ENCODE measurements around the gene GALC.

The GALC gene

DNA sequence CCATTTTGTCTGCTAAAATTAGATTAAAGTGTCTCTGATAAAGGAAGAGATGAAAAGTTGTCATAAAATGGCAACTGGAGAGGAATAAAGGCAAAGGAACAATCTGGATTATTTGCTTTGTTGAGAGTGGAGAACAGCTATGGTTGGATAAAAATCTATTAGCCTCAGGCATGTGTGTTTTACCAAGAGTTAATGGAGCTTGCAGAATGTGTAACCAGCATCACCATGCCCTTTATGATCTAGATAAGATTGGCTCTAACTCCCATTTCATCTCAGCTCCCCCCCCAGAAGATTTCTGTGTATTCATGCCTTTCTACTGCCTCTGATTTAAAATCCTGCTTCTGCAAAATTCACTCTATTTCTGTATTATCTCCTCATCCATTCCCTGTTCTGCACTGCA lies 93.8 kb downstream of the GALC start:
- H3K4me3 ChIP-seq (ENCODE audit: low read length), result no peak overlapping the region
- no peak for DNase-seq (ENCODE audit: low read depth, low spot score)

DNA sequence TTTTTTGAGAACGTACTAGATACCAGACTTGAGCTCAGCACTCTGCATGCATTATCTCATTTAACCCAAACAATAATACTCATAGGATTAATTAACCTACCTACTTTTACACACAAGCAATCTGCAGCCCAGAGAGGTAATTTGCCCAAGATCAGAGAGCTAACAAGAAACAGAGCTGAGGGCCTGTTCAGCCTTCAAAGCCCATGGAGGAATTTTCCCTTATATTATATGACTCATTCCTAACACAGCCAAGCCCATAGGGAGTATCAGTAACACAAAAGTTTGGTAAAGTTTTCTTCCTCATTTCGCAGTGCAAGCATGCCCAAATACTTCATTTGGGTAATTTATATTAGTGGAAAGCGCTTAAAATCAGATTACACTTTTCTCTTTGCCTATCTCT lies 94.7 kb downstream of the GALC start:
- no peak for DNase-seq (ENCODE audit: low read depth, low spot score)
- H3K4me3 ChIP-seq (ENCODE audit: low read length), result no peak overlapping the region

DNA sequence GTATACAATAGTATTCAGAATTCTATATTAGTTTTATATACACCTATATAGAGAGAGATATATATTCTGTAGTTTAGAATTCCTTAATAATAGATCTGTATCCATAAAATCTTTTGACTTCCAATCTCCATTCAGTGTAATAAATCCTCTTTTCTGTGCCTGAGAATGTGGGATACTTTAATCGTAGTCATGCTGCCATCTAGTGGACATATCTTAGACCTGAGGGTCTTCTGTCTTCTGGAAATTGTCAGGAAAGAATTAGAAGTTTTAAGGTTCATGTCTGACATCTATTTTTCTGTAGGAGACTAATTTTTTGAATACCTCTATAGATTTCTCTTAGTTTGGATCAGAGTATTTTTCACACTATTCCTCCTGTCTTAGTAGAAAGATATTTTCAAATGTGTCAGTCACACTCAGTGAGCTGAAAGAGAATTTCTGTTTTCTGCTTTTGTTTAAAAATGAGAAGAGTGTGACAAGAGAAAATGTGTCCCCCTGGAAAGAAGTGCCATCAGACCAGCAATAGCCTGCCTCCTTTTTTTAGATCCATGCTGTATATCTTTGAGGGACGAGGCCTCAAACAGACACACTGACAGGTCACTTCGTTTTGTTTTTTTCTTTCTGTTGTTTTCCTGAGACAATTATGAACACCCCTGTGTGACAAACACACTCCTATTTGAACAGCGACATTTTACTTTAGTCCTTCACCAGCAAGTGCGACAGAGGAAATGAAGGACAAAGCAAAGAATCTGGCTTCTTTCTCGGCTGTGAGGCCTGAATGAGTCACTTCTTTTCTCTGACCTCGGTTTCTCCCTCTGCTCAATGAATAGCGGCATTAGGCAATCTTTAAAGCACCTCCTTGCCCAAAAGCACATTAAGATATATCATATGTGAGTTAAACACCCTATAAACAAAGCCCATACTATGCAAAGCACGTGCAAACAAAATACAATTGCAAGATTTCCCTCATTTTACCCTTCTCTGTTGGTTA lies 96.3 kb downstream of the GALC start:
- peak; percentile 41 for DNase-seq (ENCODE audit: low read depth, low spot score)
- H3K4me3 ChIP-seq (ENCODE audit: low read length), result no peak overlapping the region

DNA sequence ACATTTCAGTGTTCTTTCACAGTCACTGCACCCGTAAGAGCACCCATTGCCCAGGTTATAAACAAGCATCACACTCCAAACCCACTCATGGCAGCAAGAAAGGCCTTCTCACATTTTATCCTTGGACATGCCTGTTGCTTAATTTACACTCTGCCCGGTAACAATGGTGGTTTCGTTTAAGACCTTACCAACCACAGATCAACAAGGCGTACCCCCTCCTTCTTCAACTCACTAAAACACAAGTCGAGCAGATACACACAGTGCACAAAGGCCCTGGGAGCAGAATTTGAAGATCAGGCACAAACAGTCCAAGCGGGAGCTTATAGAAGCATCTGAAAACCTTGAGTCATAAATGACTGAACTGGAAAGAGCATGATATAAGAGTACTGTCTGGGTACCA lies 98.1 kb downstream of the GALC start:
- no peak for DNase-seq (ENCODE audit: low read depth, low spot score)
- no peak overlapping the region for H3K4me3 ChIP-seq (ENCODE audit: low read length)

DNA sequence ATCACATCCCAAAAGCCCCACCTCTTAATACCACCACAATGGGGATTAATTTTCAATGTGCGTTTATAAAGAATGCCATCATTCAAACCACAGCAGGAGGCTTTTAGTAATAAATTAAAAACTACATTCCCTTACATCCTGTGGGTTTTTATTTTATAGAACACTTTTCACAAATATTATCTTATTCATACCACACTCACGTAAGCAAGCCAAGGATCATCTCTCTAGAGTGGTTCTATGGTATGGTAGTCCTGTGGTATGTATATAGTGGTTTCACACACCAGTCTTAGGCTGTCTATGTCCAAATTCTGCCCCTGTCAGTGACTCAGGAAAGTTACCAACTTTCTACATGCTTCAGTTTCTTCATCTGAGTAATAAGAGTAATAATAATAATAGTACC lies 100.2 kb downstream of the GALC start:
- H3K4me3 ChIP-seq (ENCODE audit: low read length), result no peak overlapping the region
- no peak for DNase-seq (ENCODE audit: low read depth, low spot score)

DNA sequence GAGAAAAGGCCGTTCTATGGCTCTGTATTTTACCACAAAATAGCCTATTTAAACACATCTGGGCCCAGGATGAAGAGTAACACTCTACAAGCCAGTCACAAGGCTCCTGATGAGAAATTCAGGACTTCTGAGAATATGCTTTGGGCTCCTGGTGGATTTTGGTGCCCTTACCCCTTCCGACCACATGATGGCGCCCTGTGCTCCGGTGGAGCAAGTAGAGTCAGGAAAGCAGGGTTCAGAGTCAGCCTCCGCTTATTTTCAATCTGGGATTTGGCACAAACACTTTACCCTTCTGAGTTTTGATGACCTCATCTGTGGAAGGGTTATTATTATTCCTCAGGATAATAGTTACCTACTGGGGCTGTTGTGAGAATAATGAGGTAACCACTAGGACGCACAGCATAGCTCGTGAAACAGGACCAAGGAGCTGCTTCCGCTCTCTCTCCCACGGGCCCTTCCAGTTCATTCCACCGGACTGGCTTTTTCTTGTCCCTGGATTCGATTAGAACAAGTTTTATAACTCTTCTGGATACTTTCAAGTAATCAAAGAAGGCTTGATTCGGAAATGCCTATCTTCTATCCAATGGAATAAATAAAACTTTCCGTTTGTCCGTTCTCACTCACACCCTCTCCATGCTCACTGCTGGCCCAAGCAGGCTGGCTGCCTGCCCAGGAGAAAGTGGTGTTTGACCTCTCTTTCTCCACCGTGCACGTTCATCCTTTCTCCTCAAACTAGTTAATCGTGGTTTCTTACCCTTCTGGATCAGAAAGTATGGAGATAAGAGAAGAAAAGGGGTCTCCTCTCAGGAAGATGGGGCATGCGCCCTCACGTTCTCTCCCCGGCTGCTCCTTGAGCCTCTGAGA lies 104.6 kb downstream of the GALC start:
- no peak overlapping the region for H3K4me3 ChIP-seq (ENCODE audit: low read length)
- DNase-seq (ENCODE audit: low read depth, low spot score), result peak; percentile 21

DNA sequence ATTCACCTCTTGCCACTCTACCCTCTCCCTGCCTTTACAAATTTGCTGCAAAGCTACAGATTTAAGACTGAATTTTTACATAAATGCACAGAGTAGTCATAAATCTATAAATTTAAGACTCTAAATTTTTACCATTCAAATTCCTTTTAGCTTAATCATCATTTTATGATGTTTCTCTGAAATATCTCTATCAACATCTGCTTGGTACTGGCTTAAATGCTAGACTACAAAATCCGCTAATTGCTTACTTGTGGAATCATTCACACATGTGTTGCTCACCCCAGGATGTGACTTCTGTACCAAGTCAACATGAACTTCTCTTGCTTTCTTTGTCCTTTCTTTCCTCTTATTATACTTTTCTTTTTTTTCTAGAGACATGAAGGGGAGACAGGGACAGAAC lies 109.2 kb downstream of the GALC start:
- no peak overlapping the region for H3K4me3 ChIP-seq (ENCODE audit: low read length)
- DNase-seq (ENCODE audit: low read depth, low spot score), result no peak
